Liver (tissue), 3 donors: Measurements from ENCODE around the gene ALK.

ENCODE experiments used
- ATF3 ChIP-seq: IDR thresholded peaks from 2 replicates; pipeline ENCODE4 v1.6.1; 2016; ENCODE audit warnings: antibody characterized with exemption
- CTCF ChIP-seq: fragments of 150-350 bp; IDR thresholded peaks from 2 replicates; pipeline ENCODE4 v1.5.1; 2017; ENCODE audit warnings: improper control_type of control experiment, low read depth, low read length; ENCODE audit not compliant: missing input control
- GABPA ChIP-seq, 2 donors: IDR thresholded peaks in 1 of 2; conservative IDR thresholded peaks in 1 of 2; 2 replicates each; pipeline ENCODE4 v1.6.1; 2016; ENCODE audit warnings: antibody characterized with exemption in 2 of 2, mild to moderate bottlenecking in 1 of 2, moderate library complexity in 1 of 2
- HNF4A ChIP-seq, 2 donors: conservative IDR thresholded peaks; 2 replicates each; pipeline ENCODE4 v1.6.1; 2016; ENCODE audit warnings: antibody characterized with exemption in 2 of 2, mild to moderate bottlenecking in 2 of 2
- JUND ChIP-seq, 2 donors: IDR thresholded peaks; 2 replicates each; pipeline ENCODE4 v1.6.1; 2016; ENCODE audit warnings: antibody characterized with exemption in 2 of 2
- MAX ChIP-seq: IDR thresholded peaks from 2 replicates; pipeline ENCODE4 v1.6.1; 2016; ENCODE audit warnings: antibody characterized with exemption
- RAD21 ChIP-seq, 2 donors: IDR thresholded peaks; 2 replicates each; pipeline ENCODE4 v1.6.1; 2016; ENCODE audit warnings: antibody characterized with exemption in 2 of 2, mild to moderate bottlenecking in 2 of 2
- TAF1 ChIP-seq: conservative IDR thresholded peaks from 2 replicates; pipeline ENCODE4 v1.6.1; 2016; ENCODE audit warnings: antibody characterized with exemption, mild to moderate bottlenecking
- YY1 ChIP-seq: IDR thresholded peaks from 2 replicates; pipeline ENCODE4 v1.6.1; 2016; ENCODE audit warnings: antibody characterized with exemption, mild to moderate bottlenecking
- ZBTB33 ChIP-seq: IDR thresholded peaks from 2 replicates; pipeline ENCODE4 v1.6.1; 2016; ENCODE audit warnings: antibody characterized with exemption
- donor health status: healthy.
- donor health status: healthy.

- TF ChIP-seq ZBTB33 (no peak), YY1 (no peak), CTCF (no peak), RAD21 (IDR thresholded peaks at IDR 0.05) (no peak), GABPA (IDR thresholded peaks at IDR 0.05 in 1 of 2, conservative IDR thresholded peaks at IDR 0.05 in 1 of 2) (no peak), ATF3 (no peak), HNF4A (conservative IDR thresholded peaks at IDR 0.05) (no peak), JUND (IDR thresholded peaks at IDR 0.05) (no peak), TAF1 (no peak), MAX (no peak)
Measured at GRCh38 chr2:29660201-29660600, 261.2 kb downstream of the ALK start.
